HepG2 (cell line): Measurements from ENCODE around the gene LYRM4. TPM values are rescaled to one million over a fixed set of nuclear protein-coding genes. Genes with fewer than 3 reads are reported as not detected.

Experiments
- AGO1 ChIP-seq: fragments of 200-400 bp; formaldehyde crosslinking; IDR thresholded peaks from 2 replicates; pipeline ENCODE4 v1.6.1; 2017; ENCODE audit warnings: mild to moderate bottlenecking, low read depth, low read length, moderate library complexity; ENCODE audit not compliant: poor library complexity, severe bottlenecking
- BRD4 ChIP-seq: sonication (generic); formaldehyde crosslinking; IDR thresholded peaks from 2 replicates; pipeline ENCODE4 v1.4.0; 2020; ENCODE audit warnings: missing genetic modification reagents
- ERF ChIP-seq: IDR thresholded peaks from 2 replicates; pipeline ENCODE4 v1.6.1; 2018; ENCODE audit warnings: missing biosample characterization, missing genetic modification reagents
- FOXJ3 ChIP-seq: sonication (generic); formaldehyde crosslinking; IDR thresholded peaks from 2 replicates; pipeline ENCODE4 v1.4.0; 2020; ENCODE audit warnings: missing genetic modification reagents, mild to moderate bottlenecking, borderline replicate concordance
- HCFC1 ChIP-seq: fragments of 150-350 bp; IDR thresholded peaks from 2 replicates; pipeline ENCODE4 v1.6.1; 2014; ENCODE audit warnings: low read depth, low read length
- HDAC6 ChIP-seq: fragments of 200-600 bp; sonication (generic); IDR thresholded peaks from 2 replicates; pipeline ENCODE4 v1.7.0; 2017; ENCODE audit warnings: mild to moderate bottlenecking, antibody characterized with exemption, low read length, low read depth
- HOXA9 ChIP-seq: sonication (generic); formaldehyde crosslinking; IDR thresholded peaks from 2 replicates; pipeline ENCODE4 v1.8.1; 2022; ENCODE audit warnings: missing genetic modification reagents, mild to moderate bottlenecking, moderate library complexity, borderline replicate concordance
- KMT2A ChIP-seq: sonication (generic); formaldehyde crosslinking; IDR thresholded peaks from 2 replicates; pipeline ENCODE4 v1.4.0; 2020; ENCODE audit warnings: missing genetic modification reagents
- LBX2 ChIP-seq: sonication (generic); formaldehyde crosslinking; IDR thresholded peaks from 2 replicates; pipeline ENCODE4 v1.5.0; 2020; ENCODE audit warnings: missing genetic modification reagents, mild to moderate bottlenecking, borderline replicate concordance
- NCOA5 ChIP-seq: sonication (generic); formaldehyde crosslinking; IDR thresholded peaks from 2 replicates; pipeline ENCODE4 v1.4.0; 2020; ENCODE audit warnings: missing genetic modification reagents
- TBX2 ChIP-seq: sonication (generic); formaldehyde crosslinking; IDR thresholded peaks from 2 replicates; pipeline ENCODE4 v1.5.0; 2020; ENCODE audit warnings: missing genetic modification reagents, mild to moderate bottlenecking, borderline replicate concordance
- TEAD2 ChIP-seq: sonication (generic); formaldehyde crosslinking; IDR thresholded peaks from 2 replicates; pipeline ENCODE4 v1.9.0; 2021; ENCODE audit warnings: missing genetic modification reagents
- TFDP2 ChIP-seq: sonication (generic); formaldehyde crosslinking; IDR thresholded peaks from 2 replicates; pipeline ENCODE4 v1.4.0; 2020; ENCODE audit warnings: missing genetic modification reagents
- ZBTB42 ChIP-seq: sonication (generic); formaldehyde crosslinking; IDR thresholded peaks from 2 replicates; pipeline ENCODE4 v1.5.0; 2020; ENCODE audit warnings: mild to moderate bottlenecking, missing genetic modification reagents
- ZFP62 ChIP-seq: sonication (generic); formaldehyde crosslinking; IDR thresholded peaks from 2 replicates; pipeline ENCODE4 v1.4.0; 2020; ENCODE audit warnings: missing genetic modification reagents
- ZHX2 ChIP-seq, 2 experiments: sonication (generic) in 1 of 2; formaldehyde crosslinking in 1 of 2; IDR thresholded peaks; 2 replicates each; pipeline versions ENCODE4 v1.6.1 to v1.9.0; 2014 to 2022; ENCODE audit warnings: antibody characterized with exemption in 1 of 2, borderline replicate concordance in 1 of 2, inconsistent platforms in 1 of 2, low read depth in 1 of 2, missing genetic modification reagents in 1 of 2
- ZNF317 ChIP-seq: sonication (generic); formaldehyde crosslinking; IDR thresholded peaks from 2 replicates; pipeline ENCODE4 v1.5.0; 2020; ENCODE audit warnings: mild to moderate bottlenecking, missing genetic modification reagents
- ZNF546 ChIP-seq: sonication (generic); formaldehyde crosslinking; conservative IDR thresholded peaks from 2 replicates; pipeline ENCODE4 v1.8.1; 2023; ENCODE audit warnings: mild to moderate bottlenecking, missing genetic modification reagents
- ZNF564 ChIP-seq: sonication (generic); formaldehyde crosslinking; IDR thresholded peaks from 2 replicates; pipeline ENCODE4 v1.8.1; 2023; ENCODE audit warnings: mild to moderate bottlenecking, missing genetic modification reagents
- ZNF576 ChIP-seq: sonication (generic); formaldehyde crosslinking; IDR thresholded peaks from 2 replicates; pipeline ENCODE4 v1.4.0; 2020; ENCODE audit warnings: mild to moderate bottlenecking, missing genetic modification reagents
- ZNF775 ChIP-seq: sonication (generic); formaldehyde crosslinking; IDR thresholded peaks from 2 replicates; pipeline ENCODE4 v1.4.0; 2020; ENCODE audit warnings: missing genetic modification reagents, mild to moderate bottlenecking, moderate library complexity, borderline replicate concordance
- ZNF792 ChIP-seq: IDR thresholded peaks from 2 replicates; pipeline ENCODE4 v1.6.1; 2016
- ZNF891 ChIP-seq: sonication (generic); formaldehyde crosslinking; IDR thresholded peaks from 2 replicates; pipeline ENCODE4 v1.5.0; 2020; ENCODE audit warnings: mild to moderate bottlenecking, missing genetic modification reagents
- polyA plus RNA-seq, 8 experiments: library from polyadenylated mRNA; depleted of rRNA in 3 of 8; stranded (reverse) in 7 of 8; unstranded in 1 of 8; fragments of >200 nt; fragmentation: Illumina TruSeq in 4 of 8; extraction: Trizol in 4 of 8; gene quantifications; 2 replicates each; pipeline versions ENCODE4 v1.2.1 to v1.2.3, GENCODE V29; 2011 to 2016; ENCODE audit warnings: low read depth in 4 of 8, missing spikeins in 1 of 8, mixed read lengths in 1 of 8; ENCODE audit not compliant: insufficient read depth in 1 of 8
- total RNA-seq, 5 experiments: library from RNA; depleted of rRNA; stranded (reverse); fragments of >200 nt; fragmentation: Illumina TruSeq; extraction: Trizol; gene quantifications; 2 replicates each; pipeline ENCODE4 v1.2.3, GENCODE V29; 2016; ENCODE audit warnings: low read depth in 1 of 5

LYRM4 gene
- total and polyA plus RNA-seq, 2 of the 13 experiments (the other 11 are each of a cell fraction or from before 2014, with no cell fraction given) = 64.6 to 67.5 TPM

GRCh38 chr6:5261545-5262109 lies 877 bp upstream of the LYRM4 start (continued):
- peak; percentile 27; the same call in 1 of the 2 replicates for TF ChIP-seq ZHX2 (IDR thresholded peaks at IDR 0.05; ENCODE audit: low read depth)
- no peak for TF ChIP-seq ZHX2 (CRISPR knock-in tag; IDR thresholded peaks at IDR 0.05; ENCODE audit: borderline replicate concordance)
- TF ChIP-seq ZFP62 = no peak
- TF ChIP-seq KMT2A = peak; percentile 93; the same call in 1 of the 2 replicates
- no peak for TF ChIP-seq ZNF317 (CRISPR knock-in tag)
- no peak for TF ChIP-seq TBX2 (CRISPR knock-in tag)
- TF ChIP-seq ZNF576 = no peak
- no peak for TF ChIP-seq HDAC6
- TF ChIP-seq TEAD2 (CRISPR knock-in tag) = no peak
- no peak for TF ChIP-seq HOXA9 (CRISPR knock-in tag)
- no peak for TF ChIP-seq FOXJ3 (CRISPR knock-in tag)
- TF ChIP-seq LBX2 (CRISPR knock-in tag) = no peak
- TF ChIP-seq ZNF775 = no peak
- no peak for TF ChIP-seq ZNF792 (CRISPR knock-in tag)
- no peak for TF ChIP-seq TFDP2 (CRISPR knock-in tag)
- no peak for TF ChIP-seq NCOA5
- no peak for TF ChIP-seq ZNF546 (CRISPR knock-in tag)
- TF ChIP-seq ERF (CRISPR knock-in tag) = no peak
- no peak for TF ChIP-seq ZNF891 (CRISPR knock-in tag)
- TF ChIP-seq ZBTB42 (CRISPR knock-in tag) = peak; percentile 30; the same call in 1 of the 2 replicates
- TF ChIP-seq AGO1 = no peak
- 0 out of 2 replicates have a peak, but pooled peaks have one; percentile 1 for TF ChIP-seq BRD4 (CRISPR knock-in tag)
- TF ChIP-seq HCFC1 = no peak
- TF ChIP-seq ZNF564 (CRISPR knock-in tag) = no peak
